Natural killer cell treated with Interleukin-12 subunit alpha and Interleukin-12 subunit beta and Interleukin-15 and Interleukin-18, amount 100 ng/mL, for 72 hours (primary cell): ENCODE data around the gene SFMBT2. TPM values are rescaled to one million over a fixed set of nuclear protein-coding genes. Genes with fewer than 3 reads are reported as not detected.

Source experiments
- ATAC-seq, 2 donors: fragments of 150-1000 bp; cut with Tn5 transposase in 1 of 2; sonication (Bioruptor Pico), chemical (Tn5 transposase) in 1 of 2; 2 replicates each; pipeline ENCODE4 v1.10.0; 2021
- DNase-seq: peaks from one replicate; pipeline ENCODE4 v3.0.0; 2022; ENCODE audit warnings: low spot score
- H3K27ac Mint-ChIP-seq, 2 donors: 1 replicate in 1 of 2; 2 replicates in 1 of 2; pipeline ENCODE4 v1.8.0; 2022; ENCODE audit warnings: mixed read lengths in 2 of 2, mild to moderate bottlenecking in 1 of 2, moderate library complexity in 1 of 2
- H3K27me3 Mint-ChIP-seq, 2 donors: 1 replicate in 1 of 2; 2 replicates in 1 of 2; pipeline ENCODE4 v1.8.0; 2022; ENCODE audit warnings: mixed read lengths in 2 of 2
- H3K36me3 Mint-ChIP-seq: one replicate; pipeline ENCODE4 v1.8.0; 2022; ENCODE audit warnings: mixed read lengths
- H3K4me1 Mint-ChIP-seq, 2 donors: 1 replicate in 1 of 2; 2 replicates in 1 of 2; pipeline ENCODE4 v1.8.0; 2022; ENCODE audit warnings: low read depth in 2 of 2, mixed read lengths in 2 of 2, mild to moderate bottlenecking in 1 of 2
- H3K4me3 Mint-ChIP-seq: one replicate; pipeline ENCODE4 v1.8.0; 2022; ENCODE audit warnings: mixed read lengths
- H3K9me3 Mint-ChIP-seq: 2 replicates; pipeline ENCODE4 v1.8.0; 2022; ENCODE audit warnings: mixed read lengths
- total RNA-seq, 2 donors: library from RNA; stranded (reverse); gene quantifications; one replicate each; pipeline ENCODE4 v1.2.3, GENCODE V29; 2022

SFMBT2 gene
- total RNA-seq, 2 donors from 2014 or later, result 94.9 to 101 TPM

DNA sequence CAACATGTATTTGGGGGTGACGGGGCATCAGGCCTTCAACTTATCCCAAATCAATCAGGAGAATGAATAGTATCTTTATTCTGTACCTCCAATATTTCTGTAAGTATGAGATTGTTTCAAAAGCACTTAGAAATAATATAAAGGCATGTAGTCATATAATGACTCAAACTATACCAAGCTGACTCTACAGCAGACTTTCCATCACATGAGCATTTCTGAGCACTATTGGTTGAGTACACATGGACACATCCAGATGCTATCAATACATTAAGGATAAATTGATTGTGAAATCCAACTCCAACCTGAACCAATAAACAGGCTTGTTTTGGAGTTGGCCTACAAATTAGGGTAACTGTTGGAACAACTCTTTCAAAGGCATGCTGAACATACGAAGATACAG, 229.4 kb downstream of the SFMBT2 start:
- Mint-ChIP-seq H3K4me1 (peaks cover 28 to 38% of the 10 kb centered on the region in 2 donors), H3K9me3 (no peaks in the 10 kb centered on the region), H3K27me3 (no peaks in the 10 kb centered on the region), H3K4me3 (no peak overlapping the region), H3K27ac (no peak overlapping the region), H3K36me3 (peaks cover 45% of the 10 kb centered on the region)
- DNase-seq (no peak), ATAC-seq (no peak)

DNA sequence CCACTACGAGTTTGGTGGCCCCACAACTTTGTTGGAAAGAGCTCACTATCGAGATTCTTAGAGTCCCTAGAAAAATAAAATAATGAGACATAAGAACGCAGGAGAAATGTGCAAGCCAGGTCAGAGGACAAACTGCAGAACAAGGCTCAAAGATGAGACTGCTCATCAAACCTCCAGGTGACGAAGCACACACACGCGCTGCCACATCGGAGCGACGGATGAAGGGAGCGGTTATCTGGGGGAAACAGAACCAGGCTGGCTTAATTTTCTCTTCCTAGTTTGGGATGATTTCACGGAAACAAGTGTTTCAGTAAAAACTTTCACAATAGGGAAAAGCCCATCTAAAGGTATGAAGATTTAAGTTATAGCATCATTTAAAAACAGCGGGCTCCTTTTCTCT, 231.3 kb downstream of the SFMBT2 start:
- no peak overlapping the region for H3K27ac Mint-ChIP-seq
- DNase-seq, result no peak

DNA sequence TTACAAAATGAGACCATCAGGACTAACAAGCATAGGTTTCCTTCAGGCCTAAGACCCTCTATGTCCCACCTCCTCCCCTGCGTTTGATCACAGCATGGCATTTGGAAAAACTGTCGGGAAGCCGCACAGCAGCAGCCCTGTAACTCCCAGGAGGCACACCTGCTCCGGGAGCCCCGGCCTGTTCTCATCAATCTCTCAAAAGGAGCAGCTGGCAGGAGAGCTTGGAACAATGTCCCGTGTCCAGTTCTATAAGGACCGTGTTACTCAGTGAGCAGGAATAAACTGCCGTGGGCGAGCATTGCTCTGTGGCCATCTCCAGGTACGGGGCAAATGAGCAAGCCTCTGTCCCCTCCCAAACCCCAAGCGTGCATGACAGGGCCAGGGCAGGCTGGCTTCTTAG, 236.9 kb downstream of the SFMBT2 start:
- H3K27ac Mint-ChIP-seq, result no peak overlapping the region
- peaks cover 0 to 14% of the 10 kb centered on the region in 2 donors for H3K4me1 Mint-ChIP-seq
- ATAC-seq, result no peak
- DNase-seq, result no peak
- H3K36me3 Mint-ChIP-seq, result peaks cover 30% of the 10 kb centered on the region
- no peaks in the 10 kb centered on the region for H3K27me3 Mint-ChIP-seq
- H3K4me3 Mint-ChIP-seq, result no peak overlapping the region
- peaks cover 8% of the 10 kb centered on the region for H3K9me3 Mint-ChIP-seq

More for the DNA sequence above, 231.3 kb downstream of the SFMBT2 start:
- ATAC-seq, result no peak
- Mint-ChIP-seq H3K9me3 (peaks cover 8% of the 10 kb centered on the region), H3K36me3 (peaks cover 48% of the 10 kb centered on the region), H3K4me1 (peaks cover 15 to 34% of the 10 kb centered on the region in 2 donors), H3K4me3 (no peak overlapping the region), H3K27me3 (no peaks in the 10 kb centered on the region)

GRCh38 chr10:7171825-7172224, 239.0 kb downstream of the SFMBT2 start:
- Mint-ChIP-seq H3K4me3 (no peak overlapping the region), H3K4me1 (peaks cover 0 to 13% of the 10 kb centered on the region in 2 donors), H3K27me3 (no peaks in the 10 kb centered on the region), H3K36me3 (peaks cover 34% of the 10 kb centered on the region), H3K27ac (no peak overlapping the region), H3K9me3 (peaks cover 8% of the 10 kb centered on the region)
- ATAC-seq (no peak), DNase-seq (no peak)

DNA sequence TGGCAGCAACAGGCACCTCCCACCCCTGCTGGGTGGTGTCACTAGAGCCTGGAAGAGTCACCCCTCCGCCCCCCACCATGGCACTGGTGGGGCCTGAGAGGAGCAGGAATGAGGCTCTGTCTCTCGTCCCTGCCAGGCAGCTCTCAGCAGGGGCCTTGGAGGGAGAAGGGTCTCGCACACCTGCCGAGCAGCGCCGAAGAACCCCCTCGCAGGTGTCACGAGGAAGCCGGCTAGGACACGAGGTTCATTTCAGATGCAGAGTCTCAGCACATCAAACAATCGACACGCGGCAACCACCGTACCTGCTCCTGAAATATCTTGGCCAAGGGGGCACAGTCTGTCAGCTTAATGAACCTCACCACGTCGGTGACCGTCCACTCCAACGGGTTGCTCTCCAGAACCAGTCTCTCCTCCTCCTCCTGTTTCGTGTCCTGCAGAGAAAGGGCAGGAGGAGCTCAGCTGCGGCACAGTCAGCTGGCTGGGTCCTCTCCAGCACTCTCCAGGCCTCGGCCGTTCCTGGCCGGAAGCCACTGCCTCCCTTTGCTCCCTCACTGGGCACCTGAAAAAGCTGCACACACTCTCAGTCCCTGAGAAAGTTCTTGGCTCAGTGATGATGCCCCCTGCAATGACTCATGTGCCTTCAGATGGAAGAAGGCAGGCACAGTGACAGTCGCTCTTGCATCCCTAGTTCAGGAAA, 240.1 kb downstream of the SFMBT2 start:
- H3K27me3 Mint-ChIP-seq, result no peaks in the 10 kb centered on the region
- H3K9me3 Mint-ChIP-seq, result peaks cover 6% of the 10 kb centered on the region
- DNase-seq (no peak), ATAC-seq (no peak)
- H3K4me1 Mint-ChIP-seq, result peaks cover 0 to 12% of the 10 kb centered on the region in 2 donors
- H3K36me3 Mint-ChIP-seq, result peaks cover 29% of the 10 kb centered on the region
- H3K4me3 Mint-ChIP-seq, result no peak overlapping the region
- no peak overlapping the region for H3K27ac Mint-ChIP-seq

- no peaks in the 10 kb centered on the region for H3K9me3 Mint-ChIP-seq
- no peak overlapping the region for H3K27ac Mint-ChIP-seq
- DNase-seq, result no peak
- no peak overlapping the region for H3K4me3 Mint-ChIP-seq
- H3K4me1 Mint-ChIP-seq, result peaks cover 0 to 14% of the 10 kb centered on the region in 2 donors
- no peaks in the 10 kb centered on the region for H3K27me3 Mint-ChIP-seq
- no peak for ATAC-seq
- peaks cover 18% of the 10 kb centered on the region for H3K36me3 Mint-ChIP-seq
Measured at GRCh38 chr10:7168414-7168813, 242.4 kb downstream of the SFMBT2 start.

DNA sequence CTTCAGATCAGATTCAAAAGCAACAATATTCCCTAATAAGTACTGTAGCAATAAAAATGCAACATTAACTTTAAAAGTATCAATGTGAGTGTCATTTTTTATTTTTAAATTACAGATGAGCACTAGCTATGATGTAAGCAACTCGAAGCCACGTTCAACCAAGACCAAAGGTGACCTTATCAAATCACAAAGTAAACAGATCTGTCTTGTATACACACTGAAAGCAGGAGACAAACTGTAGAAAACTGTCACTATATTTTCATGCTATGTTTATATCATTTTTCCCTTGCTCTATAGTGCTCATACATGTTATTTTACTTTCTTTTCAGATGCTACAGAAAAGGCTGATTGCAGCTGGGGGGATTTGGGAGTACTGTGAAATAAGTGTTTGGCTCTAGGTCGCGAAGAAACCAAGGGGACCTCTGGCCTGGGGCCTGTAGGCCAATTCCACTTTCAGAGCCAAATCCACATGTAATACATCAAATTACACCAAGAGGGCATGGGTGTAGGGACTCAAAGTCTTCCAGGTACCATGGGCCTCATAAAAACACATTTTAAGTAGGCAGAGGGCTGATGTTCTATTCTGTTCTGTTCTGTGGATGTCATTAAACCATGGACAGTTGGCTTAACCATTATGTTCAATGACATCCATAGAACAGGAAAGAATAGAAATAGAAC, 245.2 kb downstream of the SFMBT2 start:
- no peaks in the 10 kb centered on the region for H3K27me3 Mint-ChIP-seq
- ATAC-seq, result no peak
- no peak for DNase-seq
- no peak overlapping the region for H3K4me3 Mint-ChIP-seq
- H3K36me3 Mint-ChIP-seq, result peaks cover 22% of the 10 kb centered on the region
- peak overlapping the region; percentile 26 to 28 for H3K27ac Mint-ChIP-seq
- H3K4me1 Mint-ChIP-seq, result peaks cover 0 to 14% of the 10 kb centered on the region in 2 donors
- H3K9me3 Mint-ChIP-seq, result no peaks in the 10 kb centered on the region

- Mint-ChIP-seq H3K27me3 (no peaks in the 10 kb centered on the region), H3K4me1 (peaks cover 5 to 20% of the 10 kb centered on the region in 2 donors), H3K27ac (peak overlapping the region; percentile 26 to 28), H3K4me3 (no peak overlapping the region), H3K36me3 (peaks cover 28% of the 10 kb centered on the region), H3K9me3 (no peaks in the 10 kb centered on the region)
- ATAC-seq (no peak), DNase-seq (no peak)
Measured at GRCh38 chr10:7164955-7165354, 245.9 kb downstream of the SFMBT2 start.

- Mint-ChIP-seq H3K27ac (peak overlapping the region in 1 of 2 donors; percentile 32), H3K4me1 (peaks cover 13 to 26% of the 10 kb centered on the region in 2 donors), H3K27me3 (no peaks in the 10 kb centered on the region), H3K9me3 (no peaks in the 10 kb centered on the region), H3K4me3 (no peak overlapping the region), H3K36me3 (peaks cover 30% of the 10 kb centered on the region)
- DNase-seq (no peak), ATAC-seq (no peak)
Measured at GRCh38 chr10:7162331-7162730, 248.5 kb downstream of the SFMBT2 start.

DNA sequence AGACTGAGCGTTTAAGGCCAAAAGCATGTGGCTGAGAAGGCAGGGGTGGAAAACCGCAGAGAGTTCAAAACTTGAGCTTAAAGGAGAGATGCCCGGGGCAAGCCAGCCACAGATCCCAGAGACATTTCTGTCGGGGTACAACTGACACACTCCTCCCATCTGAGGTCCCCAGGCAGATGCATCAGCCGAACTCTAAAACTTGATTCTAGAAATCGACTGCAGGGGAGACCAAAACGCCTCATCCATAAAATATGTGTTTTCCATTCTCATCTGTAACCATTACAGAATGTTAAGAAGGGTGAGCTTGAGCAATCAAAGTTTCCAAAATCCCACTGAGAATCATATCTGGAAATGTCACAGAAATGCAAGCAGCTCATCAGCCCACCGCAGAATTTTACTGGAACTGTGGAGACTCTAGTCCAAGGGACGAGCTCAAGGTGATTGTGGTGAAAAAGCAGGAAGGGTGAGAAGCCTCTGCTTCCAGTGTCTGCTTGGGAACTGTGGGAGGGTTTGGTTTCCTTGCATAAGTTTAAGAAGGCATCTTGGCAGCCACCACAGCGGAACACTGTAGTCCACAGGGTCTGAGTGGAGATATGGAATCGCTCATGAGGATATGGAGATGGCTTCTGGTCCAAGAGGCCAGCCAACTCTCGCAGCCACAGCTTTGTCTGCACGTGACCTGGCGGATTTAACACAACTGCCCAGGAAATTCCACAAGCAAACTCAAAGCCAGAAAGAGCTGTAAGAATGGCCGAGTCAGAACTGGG, 249.2 kb downstream of the SFMBT2 start:
- Mint-ChIP-seq H3K4me3 (no peak overlapping the region), H3K27ac (no peak overlapping the region), H3K27me3 (no peaks in the 10 kb centered on the region), H3K36me3 (peaks cover 23% of the 10 kb centered on the region), H3K4me1 (peaks cover 20 to 30% of the 10 kb centered on the region in 2 donors), H3K9me3 (no peaks in the 10 kb centered on the region)
- ATAC-seq (no peak), DNase-seq (no peak)

GRCh38 chr10:7159928-7160327, 250.9 kb downstream of the SFMBT2 start:
- Mint-ChIP-seq H3K36me3 (peaks cover 18% of the 10 kb centered on the region), H3K9me3 (no peaks in the 10 kb centered on the region), H3K27me3 (no peaks in the 10 kb centered on the region), H3K27ac (peak overlapping the region; percentile 55 to 76), H3K4me1 (peaks cover 21 to 27% of the 10 kb centered on the region in 2 donors), H3K4me3 (no peak overlapping the region)
- no peak for ATAC-seq
- no peak for DNase-seq

- peaks cover 21 to 25% of the 10 kb centered on the region in 2 donors for H3K4me1 Mint-ChIP-seq
- H3K4me3 Mint-ChIP-seq, result no peak overlapping the region
- H3K9me3 Mint-ChIP-seq, result no peaks in the 10 kb centered on the region
- H3K36me3 Mint-ChIP-seq, result peaks cover 18% of the 10 kb centered on the region
- ATAC-seq, result no peak
- H3K27me3 Mint-ChIP-seq, result no peaks in the 10 kb centered on the region
- DNase-seq, result no peak
- peak overlapping the region; percentile 55 to 76 for H3K27ac Mint-ChIP-seq
Measured at GRCh38 chr10:7159517-7159916, 251.3 kb downstream of the SFMBT2 start.

GRCh38 chr10:7157091-7157490, 253.7 kb downstream of the SFMBT2 start:
- no peak overlapping the region for H3K4me3 Mint-ChIP-seq
- peaks cover 15% of the 10 kb centered on the region for H3K36me3 Mint-ChIP-seq
- peak overlapping the region in 1 of 2 donors; percentile 34 for H3K27ac Mint-ChIP-seq
- no peaks in the 10 kb centered on the region for H3K27me3 Mint-ChIP-seq
- no peak for ATAC-seq
- no peaks in the 10 kb centered on the region for H3K9me3 Mint-ChIP-seq
- DNase-seq, result no peak
- H3K4me1 Mint-ChIP-seq, result peaks cover 36 to 40% of the 10 kb centered on the region in 2 donors

GRCh38 chr10:7153750-7154149, 257.1 kb downstream of the SFMBT2 start:
- DNase-seq, result no peak
- H3K9me3 Mint-ChIP-seq, result no peaks in the 10 kb centered on the region
- H3K4me3 Mint-ChIP-seq, result no peak overlapping the region
- peak overlapping the region in 1 of 2 donors; percentile 37 for H3K27ac Mint-ChIP-seq
- H3K4me1 Mint-ChIP-seq, result peaks cover 24 to 28% of the 10 kb centered on the region in 2 donors
- no peaks in the 10 kb centered on the region for H3K36me3 Mint-ChIP-seq
- H3K27me3 Mint-ChIP-seq, result no peaks in the 10 kb centered on the region
- peak in 1 of 2 donors; percentile 57 for ATAC-seq
